ENCODE measurements around the gene SGF29.
"Not testable (repeated sequence)": the region's sequence is repeated elsewhere in the genome, so short reads cannot be mapped to it uniquely, and the experiment has no call there.

Gene SGF29

DNA sequence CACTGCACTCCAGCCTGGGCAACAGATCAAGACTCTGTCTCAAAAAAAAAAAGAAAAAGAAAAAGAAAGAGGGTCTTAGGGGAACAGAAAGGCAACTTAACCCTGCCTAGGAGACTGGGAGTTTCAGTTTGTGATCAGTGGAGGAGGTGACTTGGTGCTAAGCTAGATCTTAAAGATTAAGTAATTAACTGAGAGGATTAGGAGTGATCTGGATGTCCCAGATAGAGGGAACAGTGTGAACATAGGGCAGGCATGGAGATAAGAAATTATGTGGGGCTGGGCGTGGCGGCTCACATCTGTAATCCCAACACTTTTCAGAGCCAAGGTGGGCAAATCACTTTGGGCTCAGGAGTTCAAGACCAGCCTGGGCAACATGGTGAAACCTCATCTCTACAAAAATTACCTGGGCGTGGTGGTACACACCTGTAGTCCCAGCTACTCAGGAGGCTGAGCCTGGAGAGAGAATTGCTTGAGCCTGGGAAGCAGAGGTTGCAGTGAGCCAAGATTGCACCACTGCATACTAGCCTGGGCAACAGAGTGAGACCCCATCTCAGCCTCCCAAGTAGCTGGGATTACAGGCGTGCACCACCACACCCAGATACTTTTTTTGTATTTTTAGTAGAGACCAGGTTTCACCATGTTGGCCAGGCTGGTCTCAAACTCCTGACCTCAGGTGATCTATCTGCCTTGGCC is 12.7 kb downstream of the SGF29 start:
- DNase-seq (ENCODE audit: low read depth in 1 of 2, low spot score in 1 of 2): not testable (repeated sequence)

DNA sequence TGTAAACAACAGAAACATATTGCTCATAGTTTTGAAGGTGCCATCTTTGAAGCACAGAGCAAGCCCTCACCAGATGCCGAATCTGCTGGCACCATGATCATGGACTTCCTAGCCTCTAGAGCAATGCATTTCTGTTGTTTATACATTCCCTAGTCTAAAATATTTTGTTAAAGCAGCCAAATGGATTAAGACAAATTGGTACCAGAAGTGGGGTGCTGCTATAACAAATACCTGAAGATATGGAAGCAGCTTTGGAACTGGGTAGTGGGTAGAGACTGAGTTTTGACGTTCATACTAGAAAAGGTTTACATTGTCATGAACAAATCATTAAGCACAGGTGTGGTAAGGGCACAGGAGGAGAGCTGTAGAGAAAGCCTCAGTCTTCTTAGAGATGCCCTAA is 13.6 kb downstream of the SGF29 start:
- no peaks in the 10 kb centered on the region for H3K27me3 ChIP-seq (ENCODE audit: insufficient read depth, poor library complexity, severe bottlenecking)

More for the DNA sequence above, 12.7 kb downstream of the SGF29 start:
- H3K27me3 ChIP-seq (ENCODE audit: insufficient read depth, poor library complexity, severe bottlenecking); H3K27ac ChIP-seq (replicated peaks); H3K4me3 ChIP-seq (replicated peaks; ENCODE audit: insufficient read depth, low read length): not testable (repeated sequence)

DNA sequence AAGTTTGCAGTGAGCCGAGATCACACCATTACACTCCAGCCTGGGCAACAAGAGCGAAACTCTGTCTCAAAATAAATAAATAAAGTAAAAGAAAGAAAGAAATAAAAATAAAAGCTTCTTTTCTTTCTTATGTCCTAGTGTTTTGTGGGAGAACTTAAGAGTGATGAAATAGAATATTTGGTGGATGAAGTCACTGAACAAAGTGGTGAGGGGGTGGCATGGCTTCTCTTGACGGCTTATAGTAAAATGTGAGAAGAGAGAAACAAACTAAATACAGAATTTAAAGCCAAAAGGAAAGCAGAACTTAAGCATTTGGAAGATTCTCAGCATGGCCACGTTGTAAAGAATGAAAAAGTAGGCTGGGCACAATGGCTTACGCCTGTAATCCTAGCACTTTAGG is 15.3 kb downstream of the SGF29 start:
- Histone ChIP-seq H3K27ac (replicated peaks) (no peak overlapping the region), H3K27me3 (ENCODE audit: insufficient read depth, poor library complexity, severe bottlenecking) (no peaks in the 10 kb centered on the region), H3K4me3 (replicated peaks; ENCODE audit: insufficient read depth, low read length) (no peak overlapping the region)
- TF ChIP-seq, protein P1, sequence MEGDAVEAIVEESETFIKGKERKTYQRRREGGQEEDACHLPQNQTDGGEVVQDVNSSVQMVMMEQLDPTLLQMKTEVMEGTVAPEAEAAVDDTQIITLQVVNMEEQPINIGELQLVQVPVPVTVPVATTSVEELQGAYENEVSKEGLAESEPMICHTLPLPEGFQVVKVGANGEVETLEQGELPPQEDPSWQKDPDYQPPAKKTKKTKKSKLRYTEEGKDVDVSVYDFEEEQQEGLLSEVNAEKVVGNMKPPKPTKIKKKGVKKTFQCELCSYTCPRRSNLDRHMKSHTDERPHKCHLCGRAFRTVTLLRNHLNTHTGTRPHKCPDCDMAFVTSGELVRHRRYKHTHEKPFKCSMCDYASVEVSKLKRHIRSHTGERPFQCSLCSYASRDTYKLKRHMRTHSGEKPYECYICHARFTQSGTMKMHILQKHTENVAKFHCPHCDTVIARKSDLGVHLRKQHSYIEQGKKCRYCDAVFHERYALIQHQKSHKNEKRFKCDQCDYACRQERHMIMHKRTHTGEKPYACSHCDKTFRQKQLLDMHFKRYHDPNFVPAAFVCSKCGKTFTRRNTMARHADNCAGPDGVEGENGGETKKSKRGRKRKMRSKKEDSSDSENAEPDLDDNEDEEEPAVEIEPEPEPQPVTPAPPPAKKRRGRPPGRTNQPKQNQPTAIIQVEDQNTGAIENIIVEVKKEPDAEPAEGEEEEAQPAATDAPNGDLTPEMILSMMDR (IDR thresholded peaks at IDR 0.05; ENCODE audit: insufficient read depth, low read length): no peak
- TF ChIP-seq SPI1 (IDR thresholded peaks at IDR 0.05; ENCODE audit: borderline replicate concordance, low read depth) (no peak), POLR2AphosphoS5 (IDR thresholded peaks at IDR 0.05; ENCODE audit: low read depth) (no peak), GABPA (IDR thresholded peaks at IDR 0.05; ENCODE audit: low read depth) (no peak)
- TF ChIP-seq, protein P2, sequence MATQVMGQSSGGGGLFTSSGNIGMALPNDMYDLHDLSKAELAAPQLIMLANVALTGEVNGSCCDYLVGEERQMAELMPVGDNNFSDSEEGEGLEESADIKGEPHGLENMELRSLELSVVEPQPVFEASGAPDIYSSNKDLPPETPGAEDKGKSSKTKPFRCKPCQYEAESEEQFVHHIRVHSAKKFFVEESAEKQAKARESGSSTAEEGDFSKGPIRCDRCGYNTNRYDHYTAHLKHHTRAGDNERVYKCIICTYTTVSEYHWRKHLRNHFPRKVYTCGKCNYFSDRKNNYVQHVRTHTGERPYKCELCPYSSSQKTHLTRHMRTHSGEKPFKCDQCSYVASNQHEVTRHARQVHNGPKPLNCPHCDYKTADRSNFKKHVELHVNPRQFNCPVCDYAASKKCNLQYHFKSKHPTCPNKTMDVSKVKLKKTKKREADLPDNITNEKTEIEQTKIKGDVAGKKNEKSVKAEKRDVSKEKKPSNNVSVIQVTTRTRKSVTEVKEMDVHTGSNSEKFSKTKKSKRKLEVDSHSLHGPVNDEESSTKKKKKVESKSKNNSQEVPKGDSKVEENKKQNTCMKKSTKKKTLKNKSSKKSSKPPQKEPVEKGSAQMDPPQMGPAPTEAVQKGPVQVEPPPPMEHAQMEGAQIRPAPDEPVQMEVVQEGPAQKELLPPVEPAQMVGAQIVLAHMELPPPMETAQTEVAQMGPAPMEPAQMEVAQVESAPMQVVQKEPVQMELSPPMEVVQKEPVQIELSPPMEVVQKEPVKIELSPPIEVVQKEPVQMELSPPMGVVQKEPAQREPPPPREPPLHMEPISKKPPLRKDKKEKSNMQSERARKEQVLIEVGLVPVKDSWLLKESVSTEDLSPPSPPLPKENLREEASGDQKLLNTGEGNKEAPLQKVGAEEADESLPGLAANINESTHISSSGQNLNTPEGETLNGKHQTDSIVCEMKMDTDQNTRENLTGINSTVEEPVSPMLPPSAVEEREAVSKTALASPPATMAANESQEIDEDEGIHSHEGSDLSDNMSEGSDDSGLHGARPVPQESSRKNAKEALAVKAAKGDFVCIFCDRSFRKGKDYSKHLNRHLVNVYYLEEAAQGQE (IDR thresholded peaks at IDR 0.05; ENCODE audit: insufficient replicate concordance, low read depth): no peak
- DNase-seq (ENCODE audit: low read depth in 1 of 2, low spot score in 1 of 2): no peak

More for the DNA sequence above, 13.6 kb downstream of the SGF29 start:
- Histone ChIP-seq H3K27ac (replicated peaks) (no peak overlapping the region), H3K4me3 (replicated peaks; ENCODE audit: insufficient read depth, low read length) (no peak overlapping the region)
- TF ChIP-seq, protein P2 (IDR thresholded peaks at IDR 0.05; ENCODE audit: insufficient replicate concordance, low read depth): no peak
- TF ChIP-seq, protein P1 (IDR thresholded peaks at IDR 0.05; ENCODE audit: insufficient read depth, low read length): no peak
- TF ChIP-seq SPI1 (IDR thresholded peaks at IDR 0.05; ENCODE audit: borderline replicate concordance, low read depth): no peak
- no peak for TF ChIP-seq POLR2AphosphoS5 (IDR thresholded peaks at IDR 0.05; ENCODE audit: low read depth)
- no peak for TF ChIP-seq GABPA (IDR thresholded peaks at IDR 0.05; ENCODE audit: low read depth)
- DNase-seq (ENCODE audit: low read depth in 1 of 2, low spot score in 1 of 2): no peak

DNA sequence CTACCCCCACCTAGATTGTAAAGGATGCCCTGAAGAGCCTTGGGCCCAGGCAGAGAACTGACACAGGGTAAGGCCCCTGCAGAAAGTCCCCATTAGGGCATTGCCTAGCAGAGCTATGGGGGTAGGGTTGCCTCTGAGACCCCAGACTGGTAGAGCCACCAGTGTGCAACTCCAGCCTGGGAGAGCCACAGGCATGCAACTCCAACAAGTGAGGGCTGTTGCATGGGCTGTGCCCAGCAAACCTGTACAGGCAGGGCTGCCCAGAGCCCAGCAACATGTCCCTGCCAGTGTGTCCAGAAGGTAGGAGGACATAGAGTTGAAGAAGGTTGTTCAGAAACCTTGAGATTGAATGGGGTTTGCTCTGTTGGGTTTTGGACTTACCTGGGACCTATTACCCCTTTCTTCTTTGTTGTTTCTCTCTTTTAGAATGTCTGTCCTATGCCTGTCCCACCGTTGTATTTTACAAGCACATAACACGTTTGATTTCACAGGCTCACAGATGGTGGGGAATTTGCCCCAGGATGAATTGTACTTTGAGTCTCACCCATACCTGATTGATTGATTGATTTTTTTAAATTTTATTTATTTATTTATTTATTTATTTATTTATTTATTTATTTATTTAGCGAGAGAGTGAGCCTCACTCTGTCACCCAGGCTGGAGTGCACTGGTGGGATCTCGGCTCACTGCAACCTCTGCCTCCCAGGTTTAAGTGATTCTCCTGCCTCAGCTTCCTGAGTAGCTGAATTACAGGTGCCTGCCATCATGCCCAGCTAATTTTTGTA is 16.4 kb downstream of the SGF29 start:
- TF ChIP-seq, protein P1 (IDR thresholded peaks at IDR 0.05; ENCODE audit: insufficient read depth, low read length): no peak
- TF ChIP-seq SPI1 (IDR thresholded peaks at IDR 0.05; ENCODE audit: borderline replicate concordance, low read depth) (no peak), GABPA (IDR thresholded peaks at IDR 0.05; ENCODE audit: low read depth) (no peak), POLR2AphosphoS5 (IDR thresholded peaks at IDR 0.05; ENCODE audit: low read depth) (no peak)
- TF ChIP-seq, protein P2 (IDR thresholded peaks at IDR 0.05; ENCODE audit: insufficient replicate concordance, low read depth): no peak
- H3K27me3 ChIP-seq (ENCODE audit: insufficient read depth, poor library complexity, severe bottlenecking): no peaks in the 10 kb centered on the region
- DNase-seq (ENCODE audit: low read depth in 1 of 2, low spot score in 1 of 2): no peak
- H3K27ac ChIP-seq (replicated peaks): no peak overlapping the region
- no peak overlapping the region for H3K4me3 ChIP-seq (replicated peaks; ENCODE audit: insufficient read depth, low read length)

Data from HL-60 (cell line).